Inferior parietal cortex (tissue), 1 donor: ENCODE measurements around the gene IMMP2L.
A peak's percentile ranks its signal among the peaks of the same experiment; 100 is the strongest.
"Not testable (repeated sequence)": the region's sequence is repeated elsewhere in the genome, so short reads cannot be mapped to it uniquely, and the experiment has no call there.

Experiments
- DNase-seq: peaks from one replicate; pipeline ENCODE4 v3.0.0-alpha.2; 2016; ENCODE audit errors: extremely low spot score

IMMP2L gene

DNA sequence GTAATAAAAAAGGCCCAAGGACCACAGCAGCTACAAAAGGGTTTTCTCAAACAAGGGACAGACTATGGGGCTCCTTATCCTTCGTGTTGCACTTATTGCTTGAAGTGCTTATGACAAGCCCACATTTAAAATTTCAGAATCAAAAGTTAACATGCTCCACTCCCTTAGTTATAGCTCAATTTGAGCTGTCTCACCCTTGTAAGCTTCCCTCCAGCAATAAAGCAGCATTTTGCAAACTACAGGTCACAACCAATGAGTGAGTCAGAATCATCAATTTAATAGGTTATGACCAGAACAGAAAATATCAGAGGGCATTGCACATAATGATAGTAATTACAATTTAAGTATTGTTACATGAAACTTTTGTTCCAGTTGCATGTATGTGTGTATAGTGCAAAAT, 53.0 kb downstream of the IMMP2L start:
- DNase-seq: no peak

DNA sequence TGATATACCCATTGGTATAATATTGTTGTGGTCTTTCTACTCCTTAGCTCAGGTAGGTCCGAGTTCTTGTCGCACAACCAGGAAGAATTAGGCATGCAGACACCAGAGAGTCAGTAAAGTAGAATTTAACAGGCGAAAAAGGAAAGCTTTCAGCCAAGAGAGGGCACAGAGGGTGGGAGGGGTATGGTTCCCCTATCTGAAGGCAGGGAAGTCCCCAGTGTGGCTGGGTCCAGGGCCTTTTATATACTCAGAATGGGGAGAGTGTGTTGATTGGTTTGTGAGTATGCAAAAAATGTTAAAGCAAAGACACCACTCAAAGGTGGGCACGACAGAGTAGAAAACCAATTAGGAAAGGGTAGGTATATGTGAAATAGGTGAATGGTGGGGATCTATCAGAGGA, 53.9 kb downstream of the IMMP2L start:
- no peak for DNase-seq

DNA sequence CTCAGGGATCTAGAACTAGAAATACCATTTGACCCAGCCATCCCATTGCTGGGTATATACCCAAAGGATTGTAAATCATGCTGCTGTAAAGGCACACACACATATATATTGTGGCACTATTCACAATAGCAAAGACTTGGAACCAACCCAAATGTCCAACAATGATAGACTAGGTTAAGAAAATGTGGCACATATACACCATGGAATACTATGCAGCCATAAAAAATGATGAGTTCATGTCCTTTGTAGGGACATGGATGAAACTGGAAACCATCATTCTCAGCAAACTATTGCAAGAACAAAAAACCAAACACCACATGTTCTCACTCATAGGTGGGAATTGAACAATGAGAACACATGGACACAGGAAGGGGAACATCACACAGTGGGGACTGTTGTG, 56.9 kb downstream of the IMMP2L start:
- DNase-seq: not testable (repeated sequence)

DNA sequence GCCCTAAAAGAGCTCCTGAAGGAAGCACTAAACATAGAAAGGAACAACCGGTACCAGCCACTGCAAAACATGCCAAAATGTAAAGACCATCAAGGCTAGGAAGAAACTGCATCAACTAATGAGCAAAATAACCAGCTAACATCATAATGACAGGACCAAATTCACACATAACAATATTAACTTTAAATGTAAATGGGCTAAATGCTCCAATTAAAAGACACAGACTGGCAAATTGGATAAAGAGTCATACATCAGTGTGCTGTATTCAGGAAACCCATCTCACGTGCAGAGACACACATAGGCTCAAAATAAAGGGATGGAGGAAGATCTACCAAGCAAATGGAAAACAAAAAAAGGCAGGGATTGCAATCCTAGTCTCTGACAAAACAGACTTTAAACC, 60.5 kb downstream of the IMMP2L start:
- not testable (repeated sequence) for DNase-seq

DNA sequence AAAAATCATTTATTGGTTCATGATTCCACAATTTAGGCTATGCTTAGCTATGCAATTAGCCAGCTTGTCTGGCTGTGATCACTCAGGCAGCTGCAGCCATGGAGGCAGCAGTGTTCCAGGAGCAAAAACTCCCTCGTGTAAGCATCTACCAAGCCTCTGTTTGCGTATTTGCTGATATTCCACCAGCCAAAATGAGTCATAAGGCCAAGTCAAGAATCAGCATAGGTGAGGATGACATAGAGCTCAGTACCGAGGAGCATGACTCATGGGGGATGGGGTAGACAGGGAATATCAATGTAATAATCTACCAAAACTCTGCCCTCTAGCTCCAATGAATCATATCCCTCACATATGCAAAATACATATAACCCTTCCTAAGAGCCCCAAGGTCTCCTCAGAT, 63.3 kb downstream of the IMMP2L start:
- no peak for DNase-seq

DNA sequence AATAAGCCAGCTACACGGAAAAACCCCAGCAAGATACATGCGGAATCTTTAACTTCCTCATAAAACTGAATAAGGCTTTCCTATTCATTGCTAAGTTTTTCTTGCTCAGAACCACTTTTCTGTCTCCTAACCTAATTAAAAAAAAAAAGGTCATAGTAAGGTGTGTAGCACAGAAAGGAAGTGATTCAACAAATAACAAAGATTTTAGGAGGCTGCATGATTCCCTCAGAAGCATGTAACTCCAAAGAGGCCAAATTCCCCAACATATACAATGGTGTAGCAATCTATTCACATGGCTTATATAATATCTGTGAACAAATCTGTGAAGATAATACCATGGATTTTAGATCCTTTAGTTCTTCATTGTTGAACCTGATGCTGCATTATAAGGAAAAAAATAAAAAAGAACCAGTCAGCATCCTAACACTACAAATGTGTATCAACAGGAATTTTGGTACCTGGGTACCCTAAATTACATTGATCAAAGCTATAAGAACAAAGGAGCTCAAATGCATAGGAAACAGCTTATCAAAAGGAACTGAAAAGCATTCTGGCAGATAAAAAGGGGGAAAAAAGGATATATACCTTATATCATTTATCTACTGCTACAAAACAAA, 63.8 kb downstream of the IMMP2L start:
- no peak for DNase-seq

DNA sequence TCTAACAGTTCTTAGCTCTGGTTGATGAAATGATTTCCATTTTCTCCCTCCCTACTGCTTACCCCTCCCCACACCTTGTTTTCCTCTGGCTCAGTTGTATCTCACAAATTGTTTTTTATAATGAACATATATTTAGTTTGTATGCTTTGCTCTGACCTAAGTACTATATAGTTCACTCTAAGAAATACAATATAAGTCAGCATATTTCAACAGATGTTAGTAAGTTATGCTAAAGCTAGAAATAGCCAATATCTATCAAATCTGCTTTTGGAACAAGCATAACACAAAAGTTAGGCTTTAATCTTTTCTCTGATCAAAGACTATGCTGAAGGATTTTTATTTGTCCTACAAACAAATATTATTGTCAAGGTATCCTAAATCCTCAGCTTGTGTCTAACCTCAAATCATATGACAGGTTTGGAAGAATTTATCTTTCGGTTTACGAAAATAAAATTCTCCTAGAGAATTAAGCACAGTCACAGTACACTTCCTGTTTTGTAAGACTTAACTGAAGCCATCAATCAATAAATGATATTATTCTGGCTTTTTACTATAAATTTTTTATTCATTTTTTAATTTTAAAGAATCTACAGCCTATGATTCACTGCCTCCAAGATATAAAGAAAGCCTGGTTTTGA, 67.0 kb downstream of the IMMP2L start:
- DNase-seq: no peak

DNA sequence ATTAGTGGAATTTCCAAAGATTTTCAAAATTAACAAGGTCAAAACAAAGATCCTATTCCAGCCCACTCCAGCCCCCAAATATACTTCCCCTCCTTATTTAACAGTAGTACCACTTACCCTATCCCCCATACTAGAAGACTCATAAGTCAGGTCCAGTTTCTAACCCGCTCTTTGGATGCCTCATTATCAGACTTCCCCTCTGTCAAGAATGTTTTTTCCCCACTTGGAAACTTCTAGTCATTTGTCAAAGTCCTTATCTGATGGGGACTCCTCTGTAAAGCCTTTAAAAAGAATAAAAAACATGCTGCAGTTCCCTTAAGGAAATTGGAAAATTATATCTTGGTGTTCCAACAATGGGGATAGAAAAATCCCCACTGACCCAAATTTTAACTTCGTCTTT, 70.1 kb downstream of the IMMP2L start:
- DNase-seq: no peak

DNA sequence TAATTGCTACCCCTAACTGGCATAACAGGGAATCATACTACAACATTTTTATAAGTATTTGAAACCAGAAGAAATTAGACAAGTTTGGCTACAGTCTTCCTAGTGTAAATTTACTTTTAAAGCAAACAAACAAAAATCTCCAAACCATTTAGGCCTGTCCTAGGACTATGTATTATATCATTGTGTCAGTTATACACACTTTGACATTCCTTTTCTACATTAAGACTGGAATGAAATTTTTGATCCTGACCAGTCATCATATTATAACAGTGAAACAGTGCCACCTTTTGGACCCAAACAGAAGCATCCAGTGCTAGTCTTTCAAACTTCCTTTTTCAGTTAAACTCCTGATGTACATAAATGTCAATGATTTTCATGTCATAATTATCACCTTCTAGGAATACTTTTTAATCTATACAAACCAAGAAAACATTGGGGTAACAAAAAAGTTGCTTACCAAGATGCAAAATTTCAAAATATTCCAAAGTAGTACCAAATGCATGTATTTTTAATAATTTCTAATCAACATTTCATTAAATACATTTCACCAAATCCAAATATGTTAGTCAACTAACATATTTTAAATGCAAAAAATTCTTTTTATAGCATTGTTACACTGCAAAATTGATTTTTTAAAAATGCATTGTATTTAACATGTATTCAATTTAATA, 75.7 kb downstream of the IMMP2L start:
- DNase-seq: peak; percentile 83

DNA sequence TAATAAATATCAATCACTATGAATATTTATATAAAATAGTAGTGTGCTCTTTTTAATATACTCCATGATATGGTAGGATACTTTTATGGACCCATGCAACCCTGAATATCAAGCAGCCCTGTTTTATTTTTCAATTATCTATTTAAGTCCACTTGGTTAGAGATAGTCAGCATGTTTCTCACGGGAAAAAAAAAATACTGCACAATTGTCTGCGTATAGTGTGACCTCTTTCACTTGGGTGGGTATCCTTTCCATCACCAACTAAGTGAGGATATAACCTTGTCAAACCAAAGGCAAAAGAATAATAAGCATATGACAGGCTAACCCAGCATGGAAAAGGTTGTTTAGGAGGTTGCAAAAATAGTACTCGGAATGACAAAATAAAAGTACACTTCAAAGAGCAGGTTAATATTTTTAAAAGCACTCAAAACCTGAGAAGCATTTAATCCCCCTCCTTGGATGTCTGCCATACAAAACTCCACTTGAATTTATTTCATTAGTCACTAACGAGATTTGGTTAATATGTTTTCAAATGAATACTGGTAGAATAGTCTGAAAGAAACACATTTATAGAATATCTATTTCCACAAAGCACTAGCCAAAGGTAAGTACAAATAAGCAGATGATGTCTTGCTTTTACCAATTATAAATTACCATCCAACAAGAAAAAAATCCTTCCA, 76.5 kb downstream of the IMMP2L start:
- no peak for DNase-seq

DNA sequence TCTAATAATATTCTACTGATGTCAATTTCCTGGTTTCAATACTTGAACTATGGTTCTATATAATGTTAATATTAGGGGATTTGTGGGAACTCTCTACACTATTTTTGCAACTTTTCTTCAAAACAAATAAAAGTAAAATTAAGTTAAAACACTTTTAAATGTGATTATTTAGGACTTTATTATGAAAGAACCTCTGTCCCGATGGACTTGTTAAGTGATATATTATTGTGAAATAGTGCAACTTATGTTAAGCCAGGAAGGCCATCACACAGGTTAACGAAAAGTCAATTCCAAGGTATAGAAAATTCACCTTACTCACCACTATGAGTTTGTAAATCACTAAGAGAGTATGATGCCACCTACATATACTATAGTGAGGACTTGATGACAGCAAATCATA, 79.2 kb downstream of the IMMP2L start:
- no peak for DNase-seq

DNA sequence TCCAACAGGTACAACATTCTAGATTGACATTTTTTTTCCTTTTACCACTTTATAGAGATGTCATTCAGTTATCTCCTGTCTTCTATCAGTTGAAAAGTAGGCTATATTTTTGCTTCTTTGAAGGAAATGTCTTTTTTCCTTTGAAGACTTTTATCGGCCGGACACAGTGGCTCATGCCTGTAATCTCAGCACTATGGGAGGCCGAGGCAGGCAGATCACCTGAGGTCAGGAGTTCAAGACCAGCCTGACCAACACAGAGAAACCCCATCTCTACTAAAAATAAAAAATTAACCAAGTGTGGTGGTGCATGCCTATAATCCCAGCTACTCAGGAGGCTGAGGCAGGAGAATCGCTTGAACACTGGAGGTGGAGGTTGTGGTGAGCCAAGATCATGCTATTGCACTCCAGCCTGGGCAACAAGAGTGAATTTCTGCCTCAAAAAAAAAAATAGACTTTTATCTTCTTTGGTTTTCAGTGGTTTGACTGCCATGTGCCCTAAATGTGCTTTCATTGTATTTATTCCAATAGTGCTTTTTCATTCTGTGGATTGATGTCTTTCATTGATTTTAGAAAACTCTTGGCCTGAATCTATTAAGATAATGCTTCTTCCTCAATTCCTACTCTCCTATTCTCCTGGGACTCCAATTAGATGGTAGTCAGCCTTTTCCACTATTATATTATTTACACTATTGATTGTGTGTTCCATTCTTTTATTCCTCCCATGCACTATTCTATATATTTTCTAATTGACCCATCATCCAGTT, 84.6 kb downstream of the IMMP2L start:
- no peak for DNase-seq

DNA sequence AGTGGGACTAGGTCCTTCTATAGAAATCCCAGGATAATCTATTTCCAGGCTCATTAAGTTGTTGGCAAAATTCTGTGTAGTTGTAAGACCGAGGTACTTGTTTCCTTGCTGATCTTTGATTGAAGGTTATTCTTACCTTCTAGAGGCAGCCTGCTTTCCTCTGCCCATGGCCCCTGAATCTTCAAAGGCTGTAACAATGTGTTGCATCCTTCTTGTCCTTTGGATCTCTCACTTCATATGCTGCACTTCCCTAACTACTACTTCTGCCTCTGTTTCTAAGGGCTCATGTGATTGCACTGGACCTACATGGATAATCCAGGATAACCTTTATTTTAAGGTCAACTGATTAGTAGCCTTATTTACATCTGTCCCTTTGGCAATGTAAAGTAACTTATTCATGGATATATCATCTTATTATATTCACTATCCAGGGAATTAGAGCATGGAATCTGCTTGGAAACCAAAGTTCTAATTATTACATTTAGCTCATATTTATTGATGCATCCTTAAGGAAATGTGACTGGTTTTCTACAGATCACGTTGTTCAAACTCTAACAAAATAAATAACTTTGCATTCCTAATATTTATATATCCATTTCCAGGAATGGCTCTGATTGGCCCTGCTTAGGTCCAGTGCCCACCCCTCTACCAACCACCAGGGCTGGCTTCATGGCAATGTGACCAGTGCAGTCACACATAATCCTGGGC, 85.6 kb downstream of the IMMP2L start:
- no peak for DNase-seq

DNA sequence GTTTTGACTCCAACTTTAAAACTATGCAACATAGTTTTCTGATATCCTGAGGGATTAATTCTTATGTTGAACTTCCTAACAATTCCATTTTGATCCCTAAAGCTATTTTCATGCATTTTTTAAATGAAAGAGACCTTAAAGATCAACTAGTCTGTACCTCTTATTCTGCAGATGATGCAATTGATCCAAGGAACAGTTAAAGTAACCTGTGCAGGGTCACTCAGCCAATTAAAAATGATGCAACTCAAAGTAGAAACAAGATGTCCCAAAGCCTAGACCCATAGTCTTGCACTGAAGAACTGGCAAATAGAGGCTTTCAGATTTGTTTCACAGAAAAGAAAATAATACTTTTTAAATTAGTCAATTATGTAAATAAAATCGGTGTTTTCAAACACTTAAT, 86.3 kb downstream of the IMMP2L start:
- DNase-seq: no peak

DNA sequence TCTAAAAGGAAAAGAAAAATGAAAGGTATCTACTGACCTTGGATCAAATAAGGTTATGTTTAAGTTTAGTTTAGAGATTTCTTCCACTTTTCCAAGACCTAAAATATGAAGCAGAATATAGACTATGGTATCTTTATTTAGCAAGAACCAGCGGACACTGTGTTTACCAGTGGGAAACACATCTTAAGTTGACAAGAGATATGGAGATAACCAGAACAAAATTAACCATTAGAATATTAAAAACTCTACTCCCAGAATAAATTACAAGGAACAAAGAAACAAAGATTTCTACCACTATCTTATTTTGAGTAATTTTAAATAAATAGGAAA, 86.9 kb downstream of the IMMP2L start:
- no peak for DNase-seq

DNA sequence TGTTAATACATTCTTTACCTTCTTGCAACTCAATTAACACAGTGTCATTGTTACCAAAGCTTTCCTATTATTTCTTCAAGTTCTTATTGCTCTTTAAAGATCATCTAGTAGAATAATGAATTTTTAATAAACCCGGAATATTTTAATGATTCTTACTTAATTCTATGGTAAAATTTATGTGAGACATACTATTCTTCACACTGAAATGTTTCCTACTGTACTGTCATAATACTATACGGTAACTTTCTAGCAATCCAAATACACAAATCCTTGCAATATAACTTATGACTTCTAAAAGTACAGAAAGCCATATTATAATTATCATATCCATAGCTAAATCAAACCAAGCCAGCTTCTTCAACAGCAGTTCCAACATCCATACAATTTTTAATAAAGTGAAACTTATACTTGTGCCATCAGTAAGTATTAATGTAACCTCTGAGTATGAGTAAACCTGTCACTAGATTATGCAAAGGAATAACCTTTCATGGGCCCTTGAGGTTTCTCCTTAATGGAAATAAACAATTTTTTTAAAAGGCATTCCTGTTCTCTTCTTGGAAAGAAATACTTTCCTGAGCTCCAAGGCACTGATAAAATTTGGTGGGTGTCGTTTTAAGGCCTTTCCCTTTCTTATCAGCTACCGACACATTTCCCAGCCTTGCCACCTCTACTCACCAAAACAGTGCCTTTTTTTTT, 87.4 kb downstream of the IMMP2L start:
- DNase-seq: no peak

DNA sequence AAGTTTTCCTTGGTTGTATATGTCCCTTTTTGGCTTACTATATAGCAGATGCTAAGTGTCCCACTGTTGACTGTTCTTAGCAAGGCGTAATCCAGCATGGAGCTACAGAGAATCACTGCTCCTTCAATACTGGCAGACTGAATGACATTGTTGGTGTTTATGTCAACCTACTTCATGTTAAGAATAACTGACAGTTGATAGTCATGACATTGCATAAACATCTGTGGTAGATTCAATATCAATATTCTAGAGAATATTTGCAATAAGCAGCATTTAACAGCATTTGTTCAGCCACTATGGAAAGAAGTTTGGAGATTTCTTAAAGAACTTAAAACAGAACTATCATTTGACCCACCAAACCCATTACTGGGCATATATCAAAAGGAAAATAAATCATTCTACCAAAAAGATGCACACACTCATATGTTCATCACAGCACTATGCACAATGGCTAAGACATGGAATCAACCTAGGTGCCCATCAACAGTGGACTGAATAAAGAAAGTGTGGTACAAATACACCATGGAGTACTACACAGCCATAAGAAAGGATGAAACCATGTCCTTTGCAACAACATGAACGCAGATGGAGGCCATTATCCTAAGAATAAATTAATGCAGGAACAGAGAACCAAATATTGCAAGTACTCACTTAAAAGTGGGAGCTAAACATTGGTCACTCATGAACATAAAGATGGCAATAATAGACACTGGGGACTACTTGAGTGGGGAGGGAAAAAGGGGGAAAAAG, 88.7 kb downstream of the IMMP2L start:
- no peak for DNase-seq

DNA sequence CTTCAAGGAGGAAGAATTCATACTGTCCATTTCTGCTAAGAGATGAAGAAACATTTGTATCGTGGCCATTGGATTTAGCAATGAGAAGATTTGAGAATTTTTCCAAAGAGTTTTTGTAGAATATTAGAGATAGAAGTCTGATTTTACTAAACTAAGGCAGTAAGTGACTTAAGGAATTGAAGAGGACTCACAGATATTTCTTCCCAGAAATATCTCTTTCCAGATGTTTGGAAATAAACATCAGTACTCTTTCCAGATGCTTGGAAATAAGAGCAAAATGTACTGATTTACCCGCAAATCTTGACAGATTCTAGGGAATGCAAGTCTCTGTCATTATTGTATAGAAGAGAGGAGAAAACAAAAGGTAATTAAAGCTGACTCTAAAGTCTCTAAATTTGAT, 91.3 kb downstream of the IMMP2L start:
- no peak for DNase-seq

DNA sequence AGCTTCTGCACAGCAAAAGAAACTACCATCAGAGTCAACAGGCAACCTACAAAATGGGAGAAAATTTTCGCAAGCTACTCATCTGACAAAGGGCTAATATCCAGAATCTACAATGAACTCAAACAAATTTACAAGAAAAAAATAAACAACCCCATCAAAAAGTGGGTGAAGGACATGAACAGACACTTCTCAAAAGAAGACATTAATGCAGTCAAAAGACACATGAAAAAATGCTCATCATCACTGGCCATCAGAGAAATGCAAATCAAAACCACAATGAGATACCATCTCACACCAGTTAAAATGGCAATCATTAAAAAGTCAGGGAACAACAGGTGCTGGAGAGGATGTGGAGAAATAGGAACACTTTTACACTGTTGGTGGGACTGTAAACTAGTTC, 92.4 kb downstream of the IMMP2L start:
- DNase-seq: not testable (repeated sequence)

DNA sequence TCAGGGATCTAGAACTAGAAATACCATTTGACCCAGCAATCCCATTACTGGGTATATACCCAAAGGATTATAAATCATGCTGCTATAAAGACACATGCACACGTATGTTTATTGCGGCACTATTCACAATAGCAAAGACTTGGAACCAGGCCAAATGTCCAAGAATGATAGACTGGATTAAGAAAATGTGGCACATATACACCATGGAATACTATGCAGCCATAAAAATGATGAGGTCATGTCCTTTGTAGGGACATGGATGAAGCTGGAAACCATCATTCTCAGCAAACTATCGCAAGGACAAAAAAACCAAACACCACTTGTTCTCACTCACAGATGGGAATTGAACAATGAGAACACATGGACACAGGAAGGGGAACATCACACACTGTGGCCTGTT, 96.5 kb downstream of the IMMP2L start:
- not testable (repeated sequence) for DNase-seq
